Measurements from ENCODE around the gene CTBP1.

GRCh38 chr4:1271686-1272085, 22.8 kb upstream of the CTBP1 start:
- TF ChIP-seq EZH2 (IDR thresholded peaks at IDR 0.05; ENCODE audit: insufficient read depth, poor library complexity, severe bottlenecking) (no peak), EZH2phosphoT487 (IDR thresholded peaks at IDR 0.05; ENCODE audit: insufficient read depth, low read depth) (no peak)

Data from GM23248 (cell line).